NCI-H82 treated with DMSO at 0.1 percent for 48 hours (cell line): ENCODE data around the gene SLC35F3.
"Not testable (repeated sequence)": the region's sequence is repeated elsewhere in the genome, so short reads cannot be mapped to it uniquely, and the experiment has no call there.

ENCODE experiments used
- DNase-seq: peaks from one replicate; lab custom pipeline; 2025; ENCODE audit not compliant: unreplicated experiment; lab: John Stamatoyannopoulos, UW

SLC35F3 gene

GRCh38 chr1:234280500-234280899 lies 376.0 kb downstream of the SLC35F3 start:
- no peak for DNase-seq

GRCh38 chr1:234281826-234282489 lies 377.5 kb downstream of the SLC35F3 start:
- no peak for DNase-seq

- no peak for DNase-seq
These were observed 381.7 kb downstream of the SLC35F3 start for GRCh38 chr1:234286206-234286605.

- no peak for DNase-seq
These were observed 384.5 kb downstream of the SLC35F3 start for GRCh38 chr1:234288946-234289345.

GRCh38 chr1:234289538-234290305 lies 385.2 kb downstream of the SLC35F3 start:
- no peak for DNase-seq

GRCh38 chr1:234292011-234292410 lies 387.5 kb downstream of the SLC35F3 start:
- DNase-seq, result no peak

- DNase-seq, result no peak
These were observed 388.1 kb downstream of the SLC35F3 start for GRCh38 chr1:234292548-234292947.

GRCh38 chr1:234294109-234294817 lies 389.8 kb downstream of the SLC35F3 start:
- no peak for DNase-seq

GRCh38 chr1:234295068-234295467 lies 390.6 kb downstream of the SLC35F3 start:
- DNase-seq, result no peak

GRCh38 chr1:234295626-234296025 lies 391.1 kb downstream of the SLC35F3 start:
- no peak for DNase-seq

GRCh38 chr1:234296496-234296895 lies 392.0 kb downstream of the SLC35F3 start:
- no peak for DNase-seq

GRCh38 chr1:234297668-234298067 lies 393.2 kb downstream of the SLC35F3 start:
- no peak for DNase-seq

GRCh38 chr1:234300096-234300495 lies 395.6 kb downstream of the SLC35F3 start:
- DNase-seq, result no peak

- DNase-seq, result not testable (repeated sequence)
These were observed 397.2 kb downstream of the SLC35F3 start for GRCh38 chr1:234301663-234302062.

GRCh38 chr1:234302354-234302962 lies 398.0 kb downstream of the SLC35F3 start:
- no peak for DNase-seq

- DNase-seq, result no peak
These were observed 398.8 kb downstream of the SLC35F3 start for GRCh38 chr1:234303231-234303630.

- DNase-seq, result no peak
These were observed 403.2 kb downstream of the SLC35F3 start for GRCh38 chr1:234307726-234308125.

- DNase-seq, result no peak
These were observed 404.7 kb downstream of the SLC35F3 start for GRCh38 chr1:234309243-234309597.

GRCh38 chr1:234309598-234310459 lies 405.4 kb downstream of the SLC35F3 start:
- peak; percentile 50 for DNase-seq

GRCh38 chr1:234310460-234310817 lies 406.0 kb downstream of the SLC35F3 start:
- DNase-seq, result no peak

- no peak for DNase-seq
These were observed 406.9 kb downstream of the SLC35F3 start for GRCh38 chr1:234311414-234311813.
